ENCODE data around the gene PCNA.

The PCNA gene

GRCh38 chr20:5119435-5120184 lies at the start of gene PCNA:
TSS of gene PCNA (minus strand) at chr20:5119958. CDS start at chr20:5119798, 160 bp downstream.
- peak; percentile 95 for DNase-seq

DNA sequence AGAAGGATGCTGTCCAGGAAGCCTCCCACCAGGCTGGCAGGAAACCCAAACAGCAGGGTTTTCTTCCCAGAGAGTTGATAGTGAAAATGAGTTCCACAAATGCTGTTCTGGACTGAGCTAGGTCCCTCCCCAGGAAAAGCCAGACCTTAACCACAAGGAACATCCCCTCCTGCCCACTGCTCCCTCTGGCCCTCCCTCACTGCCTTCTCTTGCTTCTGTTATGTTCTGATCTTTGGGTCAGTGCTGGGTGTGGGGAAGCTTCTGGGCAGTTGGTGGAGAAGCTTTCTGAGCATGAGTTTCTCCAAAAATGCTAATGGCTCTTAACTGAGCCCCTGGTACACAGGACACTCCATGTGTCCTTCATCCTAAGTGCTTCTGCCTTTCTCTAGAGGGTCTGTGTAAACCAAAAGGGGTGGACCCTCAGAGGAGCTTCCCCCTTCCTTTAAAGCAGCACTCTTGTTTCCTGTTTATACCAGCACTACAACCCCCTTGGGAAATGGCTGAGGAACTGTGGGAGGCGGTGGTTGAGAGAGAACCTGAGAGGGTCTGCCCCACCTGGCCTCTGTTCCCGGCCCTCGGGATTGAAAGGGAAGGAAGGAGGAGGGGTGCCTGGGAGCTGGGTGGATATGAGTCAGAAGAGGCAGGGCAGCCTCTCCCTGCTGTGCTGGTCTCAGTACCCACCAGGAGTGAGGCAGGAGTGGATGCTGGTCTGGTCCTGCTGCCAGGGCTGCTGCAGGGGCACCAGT lies 49.1 kb upstream of the PCNA start:
- DNase-seq, result no peak

GRCh38 chr20:5164645-5165625 lies 45.2 kb upstream of the PCNA start:
- DNase-seq, result no peak

GRCh38 chr20:5161536-5162164 lies 41.9 kb upstream of the PCNA start:
- no peak for DNase-seq

DNA sequence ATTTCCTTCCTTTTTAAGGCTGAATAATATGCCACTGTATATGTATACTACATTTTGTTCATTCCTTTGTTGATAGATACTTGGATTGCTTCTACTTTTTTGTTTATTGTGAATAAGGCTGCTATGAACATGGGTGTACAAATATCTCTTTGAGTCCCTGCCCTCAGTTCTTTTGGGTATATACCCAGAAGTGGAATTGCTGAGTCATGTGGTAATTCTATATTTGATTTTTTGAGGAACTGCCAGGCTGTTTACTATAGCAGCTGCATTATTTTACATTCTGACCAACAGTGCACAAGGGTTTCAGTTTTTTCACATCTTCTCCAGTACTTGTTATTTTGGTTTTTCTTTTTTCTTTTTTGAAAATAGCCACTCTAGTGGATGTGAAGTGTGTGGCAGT lies 41.1 kb upstream of the PCNA start:
- no peak for DNase-seq

GRCh38 chr20:5159928-5160327 lies 40.2 kb upstream of the PCNA start:
- DNase-seq, result no peak

DNA sequence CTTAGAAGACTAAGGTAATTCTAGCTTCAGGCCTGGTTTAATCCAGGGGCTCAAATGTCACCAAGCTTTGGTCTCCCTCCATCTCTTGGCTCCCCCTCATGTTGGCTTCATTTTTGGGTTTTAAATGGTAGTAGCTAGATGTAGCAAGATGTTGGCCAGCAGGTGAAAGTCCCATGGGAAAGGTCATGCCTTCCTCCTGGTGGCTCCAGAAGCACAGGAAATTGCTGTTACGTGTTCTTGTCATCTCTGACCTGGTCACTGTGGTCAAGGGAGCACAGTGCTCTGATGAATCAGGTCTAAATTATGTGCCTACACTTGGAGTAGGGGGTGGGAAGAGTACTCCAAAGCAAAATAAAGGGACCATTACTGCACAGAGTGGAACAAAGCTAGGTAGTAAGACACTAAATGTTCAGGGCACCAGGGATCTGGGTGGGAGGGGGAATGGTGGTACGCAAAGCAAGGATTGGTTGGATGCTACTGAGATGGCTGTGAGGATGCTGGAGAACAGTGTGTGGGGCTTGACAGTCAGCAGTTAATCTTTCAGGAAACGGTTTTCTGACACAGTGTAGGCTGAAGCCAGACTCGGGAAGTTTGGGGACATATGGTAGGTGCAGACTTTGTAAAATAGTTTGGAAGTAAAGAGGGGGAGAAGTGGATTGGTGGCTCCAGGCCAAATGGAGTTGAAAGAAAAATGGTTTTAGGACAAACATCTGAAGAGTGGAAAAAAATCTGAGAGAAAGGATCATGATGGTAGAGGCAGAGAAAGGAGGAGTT lies 37.1 kb upstream of the PCNA start:
- no peak for DNase-seq

GRCh38 chr20:5155404-5155803 lies 35.6 kb upstream of the PCNA start:
- no peak for DNase-seq

- no peak for DNase-seq
Observed at GRCh38 chr20:5154543-5154925, 34.8 kb upstream of the PCNA start.

DNA sequence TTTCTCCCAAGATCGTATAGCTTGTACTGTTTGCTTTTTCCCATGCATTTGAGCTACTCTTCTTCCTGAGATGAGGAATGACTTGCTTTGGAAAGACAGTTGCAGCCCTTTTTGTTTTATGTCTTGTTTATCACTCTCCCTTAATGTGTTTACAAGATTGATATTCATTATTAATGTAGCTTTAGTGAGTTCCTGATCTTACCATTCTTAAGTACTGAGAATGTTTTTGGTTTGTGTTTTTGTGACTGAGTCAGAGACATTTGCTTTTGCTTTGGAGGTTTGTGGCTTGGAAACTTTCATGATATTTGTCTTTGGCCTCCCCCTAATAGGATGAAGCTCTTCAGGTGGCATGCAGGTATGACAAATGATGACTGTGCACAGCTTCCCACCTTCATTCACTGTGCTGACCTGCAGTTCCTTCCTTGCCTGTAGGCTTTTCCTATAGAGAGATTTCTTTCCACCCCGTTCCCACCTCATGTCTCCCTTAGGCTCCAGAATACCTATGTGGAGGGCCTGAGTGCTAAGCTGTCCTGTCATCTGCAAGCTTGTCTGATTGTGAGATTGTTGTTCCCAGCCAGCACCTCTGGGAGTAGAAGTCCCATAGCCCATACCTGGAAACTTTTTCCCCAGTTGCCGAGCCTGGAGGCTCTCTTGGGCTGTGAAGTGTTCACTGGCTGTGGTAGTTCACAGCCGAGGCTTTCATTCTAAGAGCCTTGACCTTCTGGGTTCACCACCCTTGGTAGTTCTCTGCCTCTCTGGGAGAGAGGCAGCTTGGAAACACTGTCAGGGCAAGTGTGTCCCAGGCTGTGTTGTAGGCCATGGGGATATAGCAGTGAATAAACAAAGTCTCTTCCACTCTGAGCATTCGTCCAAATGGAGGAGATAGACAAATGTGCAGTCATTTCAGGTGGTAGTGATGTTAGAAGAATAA lies 34.1 kb upstream of the PCNA start:
- no peak for DNase-seq

DNA sequence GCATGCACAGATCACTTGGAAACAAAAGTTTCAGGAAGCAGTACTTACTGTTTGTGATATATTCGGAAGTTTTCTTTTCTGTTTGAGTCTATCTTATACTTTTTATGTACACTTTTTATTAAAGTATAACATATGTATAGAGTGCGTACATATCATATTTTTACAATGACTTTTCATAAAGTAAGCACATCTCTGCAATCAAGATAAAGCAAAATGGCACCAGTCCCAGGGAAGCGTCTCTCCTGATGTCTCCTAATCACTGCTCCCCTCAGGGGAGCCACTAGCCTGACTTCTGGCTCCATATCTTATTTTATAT lies 33.4 kb upstream of the PCNA start:
- no peak for DNase-seq

DNA sequence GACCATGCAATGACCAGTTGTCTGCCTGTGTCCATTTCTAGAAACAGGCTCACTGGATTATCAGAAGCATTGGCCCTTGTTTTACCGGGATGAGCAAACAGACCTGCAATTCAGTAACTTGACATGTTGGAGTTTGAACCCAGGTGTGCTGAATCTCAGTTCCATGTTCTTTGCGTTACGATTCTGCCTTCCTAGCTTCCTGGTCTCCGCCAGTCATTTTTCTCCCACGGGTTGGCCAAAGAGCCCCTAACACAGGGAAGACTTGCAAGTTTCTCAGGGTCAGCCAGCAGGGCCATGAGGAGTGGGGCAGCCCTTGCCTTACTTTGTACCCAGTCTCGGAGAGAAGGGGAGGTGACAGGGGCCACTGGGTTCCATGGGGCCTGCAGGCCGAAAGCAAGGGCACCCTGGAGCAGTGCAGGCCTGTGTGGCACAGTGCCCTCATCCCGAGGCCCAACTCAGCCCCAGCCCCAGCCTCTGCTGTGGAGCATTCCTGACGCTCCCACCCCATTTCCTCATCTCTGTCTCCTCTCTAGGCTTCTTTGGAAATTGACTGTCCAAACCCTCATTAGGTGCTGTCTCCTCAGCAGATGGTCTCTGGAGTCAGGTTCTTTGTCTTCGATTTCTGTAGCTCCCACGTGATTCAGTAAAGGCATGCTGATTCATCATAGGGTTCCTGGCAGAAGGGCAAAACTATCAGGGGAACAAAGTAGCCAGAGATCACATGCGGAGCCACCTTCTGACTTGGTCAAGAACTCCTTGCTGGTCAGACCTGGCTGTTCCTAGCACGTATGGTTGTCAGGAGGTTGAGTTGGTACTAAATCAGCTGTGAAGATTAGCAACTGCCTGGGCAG lies 30.7 kb upstream of the PCNA start:
- DNase-seq, result no peak

DNA sequence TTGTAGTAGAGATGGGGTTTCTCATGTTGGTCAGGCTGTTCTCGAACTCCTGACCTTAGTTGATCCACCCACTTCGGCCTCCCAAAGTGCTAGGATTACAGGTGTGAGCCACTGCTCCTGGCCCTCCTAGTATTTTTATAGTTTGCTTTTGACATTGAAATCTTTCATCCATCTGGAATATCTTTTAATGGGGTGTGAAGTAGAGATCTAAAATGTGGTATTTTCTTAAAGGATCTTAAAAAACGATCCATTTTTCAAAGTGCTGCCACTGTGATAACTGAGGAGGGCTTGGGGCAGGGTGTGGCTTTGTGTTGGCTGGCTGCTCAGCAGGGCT lies 30.1 kb upstream of the PCNA start:
- no peak for DNase-seq

GRCh38 chr20:5148581-5148980 lies 28.8 kb upstream of the PCNA start:
- no peak for DNase-seq

GRCh38 chr20:5146871-5147592 lies 27.3 kb upstream of the PCNA start:
- DNase-seq, result no peak

DNA sequence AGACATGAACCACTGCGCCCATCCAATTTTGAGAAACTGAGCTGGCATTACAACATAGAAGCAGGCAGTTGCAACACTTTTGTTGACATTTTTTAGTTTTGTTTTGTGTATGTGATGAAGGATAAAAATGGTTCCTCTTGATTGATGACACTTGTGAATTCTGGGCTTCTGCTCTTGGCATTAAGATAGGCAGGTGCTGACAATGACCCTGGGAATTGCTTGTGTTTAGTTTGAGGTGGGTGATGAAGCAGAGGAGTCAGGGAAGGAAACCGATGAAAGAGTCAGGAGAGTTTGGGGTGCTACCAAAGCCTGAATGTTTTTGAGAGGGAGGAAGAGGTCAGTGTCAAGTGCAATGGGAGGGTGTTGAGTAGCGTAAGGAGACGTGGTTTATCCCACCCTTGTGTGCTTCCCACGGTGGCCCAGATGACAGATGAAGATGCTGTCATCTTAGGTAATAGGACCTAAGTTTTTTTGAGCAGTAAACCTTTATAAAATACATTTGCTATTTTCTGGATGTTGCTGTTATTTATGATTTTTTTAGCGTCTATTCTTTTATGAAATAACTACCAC lies 26.4 kb upstream of the PCNA start:
- DNase-seq, result no peak

- DNase-seq, result no peak
Observed at GRCh38 chr20:5145365-5146098, 25.8 kb upstream of the PCNA start.

- DNase-seq, result no peak
Observed at GRCh38 chr20:5143851-5144250, 24.1 kb upstream of the PCNA start.
